IgD-negative memory B cell (primary cell): ENCODE data around the gene QRICH1. TPM values are rescaled to one million over a fixed set of nuclear protein-coding genes. Genes with fewer than 3 reads are reported as not detected.

Source experiments
- H3K27ac Mint-ChIP-seq, 3 donors: one replicate each; pipeline ENCODE4 v1.8.0; 2020 to 2022; ENCODE audit warnings: mild to moderate bottlenecking in 3 of 3, mixed read lengths in 3 of 3, moderate library complexity in 1 of 3
- H3K27me3 Mint-ChIP-seq: one replicate; pipeline ENCODE4 v1.8.0; 2021; ENCODE audit warnings: mixed read lengths
- H3K36me3 Mint-ChIP-seq: one replicate; pipeline ENCODE4 v1.8.0; 2020; ENCODE audit warnings: mild to moderate bottlenecking, mixed read lengths
- H3K4me1 Mint-ChIP-seq, 3 donors: one replicate each; pipeline ENCODE4 v1.8.0; 2020 to 2022; ENCODE audit warnings: mixed read lengths in 3 of 3, mild to moderate bottlenecking in 1 of 3
- H3K4me3 Mint-ChIP-seq, 4 donors: one replicate each; pipeline ENCODE4 v1.8.0; 2020 to 2022; ENCODE audit warnings: mild to moderate bottlenecking in 4 of 4, mixed read lengths in 4 of 4, moderate library complexity in 3 of 4
- H3K9me3 Mint-ChIP-seq, 3 donors: one replicate each; pipeline ENCODE4 v1.8.0; 2020 to 2021; ENCODE audit warnings: mixed read lengths in 3 of 3, mild to moderate bottlenecking in 1 of 3
- polyA plus RNA-seq: library from polyadenylated mRNA; unstranded; fragments of 300-500 nt; fragmentation: Illumina TruSeq; gene quantifications from one replicate; pipeline ENCODE4 v1.2.3, GENCODE V29; 2021

Gene QRICH1
- polyA plus RNA-seq, 1 donor from 2014 or later, result 23.6 TPM

DNA sequence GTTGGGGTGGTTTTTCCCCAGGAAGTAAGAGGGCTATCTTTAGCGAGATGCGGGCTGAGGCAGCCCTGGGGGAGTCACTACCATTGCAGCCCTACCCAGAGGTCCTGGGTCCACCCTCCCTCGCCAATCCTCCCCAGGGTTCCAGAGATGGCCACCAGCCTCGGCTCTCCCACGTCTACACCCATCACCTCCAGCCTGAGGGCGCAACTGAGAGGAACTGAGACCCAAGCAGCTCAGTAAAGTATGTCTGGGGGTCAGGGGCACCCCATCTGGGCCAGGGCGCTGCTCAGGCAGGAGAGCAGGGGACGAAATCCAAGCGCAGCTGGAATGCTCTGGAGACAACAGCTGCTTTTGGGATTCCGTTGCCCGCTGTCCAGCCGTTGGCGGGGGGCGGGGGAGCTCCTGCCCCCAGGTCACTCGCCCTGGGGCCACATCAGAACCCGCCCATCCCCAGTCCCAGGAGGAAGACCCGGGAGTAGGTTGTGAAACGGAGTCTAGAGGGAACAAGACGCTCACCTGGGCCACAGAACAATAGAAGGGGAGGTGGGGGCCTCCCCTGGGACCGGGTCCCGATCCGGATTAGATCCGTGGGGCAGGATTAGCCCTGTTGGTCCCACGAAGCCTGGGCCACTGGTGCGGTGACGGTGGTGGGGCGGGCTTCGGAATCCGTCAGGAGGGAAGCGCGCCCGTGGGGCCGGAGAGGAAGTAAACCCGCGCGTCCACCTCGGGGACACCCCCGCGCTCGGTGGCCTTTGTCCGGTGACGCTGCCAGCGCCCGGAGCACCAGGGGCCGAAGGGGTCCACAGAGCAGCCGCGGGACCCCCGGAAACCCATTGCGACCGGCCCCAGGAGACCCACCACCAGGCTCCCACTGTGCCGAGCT lies 73.3 kb downstream of the QRICH1 start:
- H3K36me3 Mint-ChIP-seq, result peaks cover 2% of the 10 kb centered on the region
- no peaks in the 10 kb centered on the region for H3K27me3 Mint-ChIP-seq
- no peaks in the 10 kb centered on the region for H3K9me3 Mint-ChIP-seq
- peak overlapping the region; percentile 92 to 97 (median 93) for H3K27ac Mint-ChIP-seq
- peaks cover 15 to 31% (median 23%) of the 10 kb centered on the region in 3 donors for H3K4me1 Mint-ChIP-seq
- H3K4me3 Mint-ChIP-seq, result peak overlapping the region; percentile 92 to 98 (median 96)

DNA sequence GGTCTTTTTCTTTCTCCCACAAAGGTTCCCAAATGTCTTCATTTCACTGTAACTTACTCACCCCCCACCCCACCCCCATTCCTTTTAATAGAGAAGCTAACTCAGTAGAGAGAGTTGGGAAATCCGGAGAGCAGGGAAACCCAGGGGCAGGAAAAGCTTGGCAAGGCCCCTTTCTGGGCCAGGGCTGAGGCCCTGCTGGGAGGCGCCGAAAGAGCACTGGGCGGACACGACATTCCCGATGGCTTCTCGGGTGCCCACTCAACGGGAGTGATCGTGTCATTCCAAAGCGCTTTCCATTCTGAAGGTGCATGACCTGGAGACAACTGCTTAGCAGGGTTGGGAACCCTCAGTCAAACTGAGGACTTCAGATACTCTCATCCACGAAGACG lies 73.9 kb downstream of the QRICH1 start:
- no peaks in the 10 kb centered on the region for H3K27me3 Mint-ChIP-seq
- peak overlapping the region; percentile 92 to 98 (median 96) for H3K4me3 Mint-ChIP-seq
- peak overlapping the region; percentile 92 to 97 (median 93) for H3K27ac Mint-ChIP-seq
- H3K36me3 Mint-ChIP-seq, result peaks cover 2% of the 10 kb centered on the region
- peaks cover 11 to 25% (median 17%) of the 10 kb centered on the region in 3 donors for H3K4me1 Mint-ChIP-seq
- H3K9me3 Mint-ChIP-seq, result no peaks in the 10 kb centered on the region

DNA sequence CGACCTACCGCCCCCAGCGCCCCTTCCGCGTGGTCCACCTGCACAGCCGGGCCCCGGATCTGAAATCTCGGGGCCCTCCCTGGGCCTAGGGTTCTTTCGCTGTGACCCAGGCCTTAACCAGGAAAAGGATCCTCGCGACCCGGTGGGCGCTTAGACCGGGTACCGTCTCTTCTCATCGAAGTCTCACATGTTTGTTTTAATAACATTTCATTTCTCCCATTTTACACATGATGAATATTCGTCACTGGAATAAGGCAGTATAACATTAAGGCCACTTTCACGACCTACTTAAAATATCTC lies 75.2 kb downstream of the QRICH1 start:
- Mint-ChIP-seq H3K9me3 (no peaks in the 10 kb centered on the region), H3K4me1 (peaks cover 15 to 24% (median 16%) of the 10 kb centered on the region in 3 donors), H3K27me3 (no peaks in the 10 kb centered on the region), H3K36me3 (peaks cover 2% of the 10 kb centered on the region), H3K27ac (peak overlapping the region; percentile 92 to 96 (median 92)), H3K4me3 (peak overlapping the region; percentile 92 to 98 (median 96))

DNA sequence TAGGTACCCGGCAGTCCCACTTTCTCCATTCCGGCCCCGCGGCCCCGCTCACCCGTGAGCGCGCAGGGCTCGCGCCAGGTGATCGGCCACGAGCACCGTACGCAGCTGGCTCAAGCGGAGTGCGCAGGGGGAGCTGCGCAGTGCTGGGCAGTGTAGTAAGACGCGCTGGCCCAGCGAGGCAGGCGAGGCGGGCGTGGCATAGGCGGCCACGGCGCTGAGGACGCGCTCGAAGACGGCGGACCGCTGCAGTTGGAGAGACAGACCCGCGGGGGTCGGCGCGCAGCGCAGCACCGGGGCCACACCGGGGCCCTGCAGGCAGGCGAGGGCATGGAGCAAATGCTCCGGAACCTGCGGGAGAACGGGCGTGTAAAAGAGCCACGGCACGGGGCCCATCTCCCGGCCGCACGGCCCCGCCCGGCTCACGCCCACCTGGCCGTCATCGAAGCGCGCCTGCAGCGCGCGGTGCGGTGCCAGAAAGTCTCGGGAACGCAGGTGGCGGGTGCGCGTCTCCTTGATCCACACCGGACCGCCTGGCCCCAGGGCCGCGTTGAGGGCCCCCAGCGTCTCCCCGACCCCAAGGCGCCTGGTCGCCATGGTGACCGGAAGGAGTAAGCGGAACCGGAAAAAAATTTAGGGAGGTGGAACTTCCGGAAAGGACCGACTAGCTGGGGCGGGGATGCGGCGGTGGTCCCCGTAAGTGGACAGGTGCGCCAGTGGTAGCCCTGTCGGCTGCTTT lies 75.7 kb downstream of the QRICH1 start, which contains the start of gene DALRD3:
TSS of gene DALRD3 (minus strand) at position 610 of the 736 bp plus-strand sequence. CDS start at position 594, 16 bp downstream.
- Mint-ChIP-seq H3K4me1 (peaks cover 12 to 21% (median 14%) of the 10 kb centered on the region in 3 donors), H3K4me3 (peak within 1 kb of the TSS; percentile 92 to 98 (median 96)), H3K36me3 (peaks cover 1% of the 10 kb centered on the region), H3K27ac (peak within 1 kb of the TSS; percentile 92 to 96 (median 92)), H3K27me3 (no peaks in the 10 kb centered on the region), H3K9me3 (no peaks in the 10 kb centered on the region)

DNA sequence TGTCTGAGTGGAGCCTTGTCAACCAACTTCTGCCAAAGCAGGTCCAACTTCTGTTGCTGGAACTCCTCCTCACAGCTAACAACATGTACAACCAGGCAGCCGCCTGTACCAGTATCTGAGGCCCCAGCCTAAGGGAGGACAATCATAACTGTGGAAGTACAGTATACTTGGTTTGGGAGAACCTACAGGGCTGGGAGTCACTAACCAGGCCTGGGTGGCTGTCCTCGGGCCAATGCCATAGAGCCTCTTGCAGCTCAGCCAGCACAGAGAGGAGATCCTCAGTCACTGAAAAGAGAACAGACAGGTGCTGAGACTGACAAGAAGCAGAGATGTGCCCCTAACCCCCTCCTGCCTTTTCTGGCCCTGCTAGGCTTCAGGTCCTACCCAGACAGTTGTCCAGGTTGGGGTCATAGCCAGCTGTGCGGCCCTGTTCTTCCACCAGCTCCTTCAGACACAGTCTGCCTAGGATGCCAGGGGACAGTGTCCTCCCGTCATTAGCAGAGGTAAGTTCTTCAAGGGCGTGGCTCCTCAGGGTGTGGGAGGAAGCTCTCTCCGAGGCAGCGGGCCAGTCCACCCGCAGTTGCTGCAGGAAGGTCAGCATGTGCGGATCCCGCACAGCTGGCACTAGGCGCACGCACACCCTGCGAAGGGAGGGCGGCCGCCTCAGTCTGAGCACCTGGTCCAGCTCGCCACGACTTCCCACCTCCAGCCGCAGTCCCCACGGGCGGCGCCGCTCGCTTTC lies 76.5 kb downstream of the QRICH1 start:
- H3K27ac Mint-ChIP-seq, result peak overlapping the region; percentile 19 to 96 (median 63)
- no peaks in the 10 kb centered on the region for H3K27me3 Mint-ChIP-seq
- H3K4me1 Mint-ChIP-seq, result peaks cover 10 to 18% (median 10%) of the 10 kb centered on the region in 3 donors
- peak overlapping the region; percentile 90 to 98 (median 93) for H3K4me3 Mint-ChIP-seq
- H3K9me3 Mint-ChIP-seq, result no peaks in the 10 kb centered on the region
- H3K36me3 Mint-ChIP-seq, result no peaks in the 10 kb centered on the region

DNA sequence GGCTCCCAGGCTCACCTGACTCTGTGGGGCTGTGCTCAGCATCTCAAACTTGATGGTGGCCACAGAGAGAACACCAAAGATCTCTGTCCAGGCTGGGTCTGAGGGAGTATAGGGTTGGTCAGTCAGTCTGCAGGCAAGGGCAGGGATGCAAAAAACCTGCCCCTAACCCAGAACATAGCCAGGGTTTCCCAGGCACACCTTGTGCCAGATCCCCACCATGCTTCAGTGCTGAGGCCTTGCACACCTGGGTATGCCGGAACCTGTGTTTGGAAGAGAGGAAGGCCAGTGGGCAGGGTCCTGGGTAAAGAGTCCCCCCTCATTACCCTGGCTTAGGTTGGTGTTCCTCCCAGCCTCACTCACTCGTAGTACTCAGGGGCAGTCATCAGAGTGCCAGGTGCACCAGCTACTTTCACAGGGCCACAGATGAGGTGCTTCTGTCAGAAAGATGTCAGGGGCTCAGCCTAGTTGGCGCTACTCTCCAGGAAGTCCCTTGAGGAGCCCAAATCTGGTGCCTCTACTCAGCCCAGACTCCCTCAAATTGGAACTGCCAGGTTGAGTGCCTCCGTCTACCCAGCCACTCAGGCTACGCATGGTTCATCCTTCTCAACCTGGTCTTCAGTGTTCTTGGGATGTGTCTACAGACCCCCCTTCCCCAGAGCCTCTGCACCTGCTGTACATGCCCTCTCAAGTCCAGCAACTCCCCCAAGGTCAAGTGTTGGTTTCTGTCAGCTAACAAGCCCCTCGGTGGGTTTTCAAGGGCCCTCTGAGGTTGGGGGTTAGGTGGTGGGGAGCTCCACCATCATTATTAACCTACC lies 77.2 kb downstream of the QRICH1 start:
- Mint-ChIP-seq H3K4me3 (peak overlapping the region in 3 of 4 donors; percentile 68 to 94 (median 92)), H3K9me3 (no peaks in the 10 kb centered on the region), H3K36me3 (no peaks in the 10 kb centered on the region), H3K27me3 (no peaks in the 10 kb centered on the region), H3K4me1 (peaks cover 10 to 22% (median 14%) of the 10 kb centered on the region in 3 donors), H3K27ac (peak overlapping the region in 2 of 3 donors; percentile 59 to 96)

DNA sequence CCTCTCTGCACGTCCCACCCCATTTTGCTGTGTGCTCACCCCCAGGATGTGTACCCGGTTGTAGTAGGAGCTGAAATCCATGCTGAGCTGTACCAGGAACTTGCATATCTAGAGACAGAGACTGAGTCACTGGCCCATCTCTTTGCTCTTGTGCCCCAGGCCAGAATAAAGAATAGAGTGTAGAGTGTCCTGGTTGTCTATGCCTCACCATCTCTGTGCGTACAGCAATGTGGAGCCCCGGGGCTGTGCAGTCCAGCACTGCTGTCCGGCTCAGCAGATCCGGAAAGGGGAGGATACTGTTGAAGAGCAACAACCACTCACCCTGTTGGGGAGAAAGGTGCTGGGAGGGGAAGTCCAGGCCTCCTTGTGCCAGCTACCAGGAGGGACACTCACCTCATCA lies 78.1 kb downstream of the QRICH1 start:
- Mint-ChIP-seq H3K9me3 (no peaks in the 10 kb centered on the region), H3K27ac (peak overlapping the region in 2 of 3 donors; percentile 10 to 96), H3K4me3 (peak overlapping the region in 3 of 4 donors; percentile 50 to 92 (median 66)), H3K36me3 (no peaks in the 10 kb centered on the region), H3K27me3 (no peaks in the 10 kb centered on the region), H3K4me1 (peaks cover 10 to 22% (median 14%) of the 10 kb centered on the region in 3 donors)

DNA sequence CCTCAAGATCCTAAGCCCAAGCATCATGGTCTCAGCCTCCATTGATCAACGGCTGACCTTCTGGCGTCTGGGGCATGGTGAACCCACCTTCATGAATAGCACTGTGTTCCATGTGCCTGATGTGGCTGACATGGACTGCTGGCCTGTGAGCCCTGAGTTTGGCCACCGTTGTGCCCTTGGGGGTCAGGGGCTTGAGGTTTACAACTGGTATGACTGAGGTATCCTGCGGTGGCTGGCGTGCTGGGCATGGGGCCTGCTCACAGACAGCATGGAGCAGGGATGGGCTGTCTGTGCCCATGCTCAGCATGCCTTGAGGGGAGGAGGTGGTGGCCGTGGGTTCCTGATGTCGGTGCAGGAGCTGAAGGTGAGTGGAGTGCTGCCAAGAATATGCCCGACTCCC lies 78.8 kb downstream of the QRICH1 start:
- H3K9me3 Mint-ChIP-seq, result no peaks in the 10 kb centered on the region
- H3K4me3 Mint-ChIP-seq, result peak overlapping the region in 2 of 4 donors; percentile 67 to 92
- H3K36me3 Mint-ChIP-seq, result no peaks in the 10 kb centered on the region
- H3K27me3 Mint-ChIP-seq, result no peaks in the 10 kb centered on the region
- H3K4me1 Mint-ChIP-seq, result peaks cover 10 to 19% (median 11%) of the 10 kb centered on the region in 3 donors
- H3K27ac Mint-ChIP-seq, result peak overlapping the region in 1 of 3 donors; percentile 84

DNA sequence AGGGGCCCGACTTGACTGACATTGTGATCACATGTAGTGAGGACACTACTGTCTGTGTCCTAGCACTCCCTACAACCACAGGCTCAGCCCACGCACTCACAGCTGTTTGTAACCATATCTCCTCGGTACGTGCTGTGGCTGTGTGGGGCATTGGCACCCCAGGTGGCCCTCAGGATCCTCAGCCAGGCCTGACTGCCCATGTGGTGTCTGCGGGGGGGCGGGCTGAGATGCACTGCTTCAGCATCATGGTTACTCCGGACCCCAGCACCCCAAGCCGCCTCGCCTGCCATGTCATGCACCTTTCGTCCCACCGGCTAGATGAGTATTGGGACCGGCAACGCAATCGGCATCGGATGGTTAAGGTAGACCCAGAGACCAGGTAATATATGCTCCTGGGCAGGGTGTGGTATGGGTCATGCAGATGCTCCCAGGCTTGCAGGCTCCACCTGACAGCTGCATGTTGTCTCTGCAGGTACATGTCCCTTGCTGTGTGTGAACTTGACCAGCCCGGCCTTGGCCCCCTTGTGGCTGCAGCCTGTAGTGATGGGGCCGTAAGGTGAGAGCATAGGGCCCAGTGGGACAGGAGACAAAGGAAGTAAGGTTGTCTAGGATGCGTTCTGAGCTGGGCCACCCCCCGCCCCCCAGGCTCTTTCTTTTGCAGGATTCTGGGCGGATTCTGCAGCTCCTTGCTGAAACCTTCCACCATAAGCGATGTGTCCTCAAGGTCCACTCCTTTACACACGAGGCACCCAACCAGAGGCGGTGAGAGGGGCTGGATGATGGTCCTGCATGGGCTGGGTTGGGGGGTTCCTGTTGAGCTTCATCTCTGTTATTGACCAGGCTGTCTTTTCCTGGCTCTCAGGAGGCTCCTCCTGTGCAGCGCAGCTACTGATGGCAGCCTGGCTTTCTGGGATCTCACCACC lies 79.9 kb downstream of the QRICH1 start:
- H3K4me3 Mint-ChIP-seq, result peak overlapping the region in 1 of 4 donors; percentile 76
- H3K4me1 Mint-ChIP-seq, result peaks cover 10 to 13% (median 13%) of the 10 kb centered on the region in 3 donors
- no peaks in the 10 kb centered on the region for H3K9me3 Mint-ChIP-seq
- H3K27ac Mint-ChIP-seq, result peak overlapping the region in 1 of 3 donors; percentile 84
- no peaks in the 10 kb centered on the region for H3K36me3 Mint-ChIP-seq
- H3K27me3 Mint-ChIP-seq, result no peaks in the 10 kb centered on the region

DNA sequence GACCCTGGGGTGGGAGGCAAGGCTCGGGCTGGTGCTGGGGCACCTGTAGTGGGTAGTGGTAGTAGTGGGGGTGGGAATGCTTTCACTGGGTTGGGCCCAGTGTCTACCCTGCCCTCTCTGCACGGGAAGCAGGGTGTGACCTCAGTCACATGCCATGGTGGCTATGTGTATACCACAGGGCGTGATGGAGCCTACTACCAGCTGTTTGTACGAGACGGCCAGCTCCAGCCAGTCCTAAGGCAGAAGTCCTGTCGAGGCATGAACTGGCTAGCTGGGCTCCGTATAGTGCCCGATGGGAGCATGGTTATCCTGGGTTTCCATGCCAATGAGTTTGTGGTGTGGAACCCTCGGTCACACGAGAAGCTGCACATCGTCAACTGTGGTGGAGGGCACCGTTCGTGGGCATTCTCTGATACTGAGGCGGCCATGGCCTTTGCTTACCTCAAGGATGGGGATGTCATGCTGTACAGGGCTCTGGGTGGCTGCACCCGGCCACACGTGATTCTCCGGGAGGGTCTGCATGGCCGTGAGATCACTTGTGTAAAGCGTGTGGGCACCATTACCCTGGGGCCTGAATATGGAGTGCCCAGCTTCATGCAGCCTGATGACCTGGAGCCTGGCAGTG lies 80.6 kb downstream of the QRICH1 start:
- Mint-ChIP-seq H3K4me1 (peaks cover 8 to 20% (median 13%) of the 10 kb centered on the region in 3 donors), H3K27ac (peak overlapping the region in 2 of 3 donors; percentile 47 to 84), H3K27me3 (no peaks in the 10 kb centered on the region), H3K9me3 (no peaks in the 10 kb centered on the region), H3K4me3 (no peak overlapping the region), H3K36me3 (no peaks in the 10 kb centered on the region)

DNA sequence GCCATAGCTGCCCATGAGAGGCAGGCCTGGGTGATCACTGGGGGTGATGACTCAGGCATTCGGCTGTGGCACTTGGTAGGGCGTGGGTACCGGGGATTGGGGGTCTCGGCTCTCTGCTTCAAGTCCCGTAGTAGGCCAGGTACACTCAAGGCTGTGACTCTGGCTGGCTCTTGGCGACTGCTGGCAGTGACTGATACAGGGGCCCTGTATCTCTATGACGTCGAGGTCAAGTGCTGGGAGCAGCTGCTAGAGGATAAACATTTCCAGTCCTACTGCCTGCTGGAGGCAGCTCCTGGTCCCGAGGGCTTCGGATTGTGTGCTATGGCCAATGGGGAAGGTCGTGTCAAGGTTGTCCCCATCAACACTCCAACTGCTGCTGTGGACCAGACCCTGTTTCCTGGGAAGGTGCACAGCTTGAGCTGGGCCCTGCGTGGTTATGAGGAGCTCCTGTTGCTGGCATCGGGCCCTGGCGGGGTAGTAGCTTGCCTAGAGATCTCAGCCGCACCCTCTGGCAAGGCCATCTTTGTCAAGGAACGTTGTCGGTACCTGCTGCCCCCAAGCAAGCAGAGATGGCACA lies 81.3 kb downstream of the QRICH1 start:
- Mint-ChIP-seq H3K4me3 (peak overlapping the region in 2 of 4 donors; percentile 42 to 58), H3K9me3 (no peaks in the 10 kb centered on the region), H3K27ac (peak overlapping the region in 2 of 3 donors; percentile 47 to 51), H3K4me1 (peaks cover 12 to 24% (median 17%) of the 10 kb centered on the region in 3 donors), H3K36me3 (no peaks in the 10 kb centered on the region), H3K27me3 (no peaks in the 10 kb centered on the region)

DNA sequence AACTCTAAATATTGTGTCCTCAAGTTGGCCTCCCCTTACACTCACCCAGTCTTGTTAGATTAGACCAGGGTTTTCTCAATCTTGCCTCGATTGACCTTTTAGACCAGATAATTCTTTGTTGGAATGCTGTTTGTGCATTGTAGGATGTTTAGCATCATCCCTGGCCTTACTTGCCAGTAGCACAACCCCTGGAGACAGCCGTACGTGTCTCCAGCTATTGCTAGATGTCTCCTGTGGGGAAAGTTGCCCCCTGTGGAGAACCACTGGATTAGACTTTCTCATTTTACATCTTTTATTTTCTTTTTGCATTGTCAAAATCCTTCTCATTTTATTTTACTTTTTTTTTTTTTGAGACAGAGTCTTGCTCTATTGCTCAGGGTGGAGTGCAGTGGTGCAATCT lies 84.5 kb downstream of the QRICH1 start:
- H3K9me3 Mint-ChIP-seq, result no peaks in the 10 kb centered on the region
- H3K27me3 Mint-ChIP-seq, result no peaks in the 10 kb centered on the region
- peaks cover 17 to 26% (median 25%) of the 10 kb centered on the region in 3 donors for H3K4me1 Mint-ChIP-seq
- H3K27ac Mint-ChIP-seq, result no peak overlapping the region
- peak overlapping the region in 3 of 4 donors; percentile 4 to 99 (median 81) for H3K4me3 Mint-ChIP-seq
- H3K36me3 Mint-ChIP-seq, result no peaks in the 10 kb centered on the region
